Immature natural killer cell (primary cell): ENCODE results near the gene LAMB3. TPM values are rescaled to one million over a fixed set of nuclear protein-coding genes. Genes with fewer than 3 reads are reported as not detected.
"Not testable (repeated sequence)": the region's sequence is repeated elsewhere in the genome, so short reads cannot be mapped to it uniquely, and the experiment has no call there.

Experiments
- DNase-seq, 3 donors: peaks; one replicate each; pipeline ENCODE4 v3.0.0; 2022; ENCODE audit warnings: mixed read lengths in 1 of 3
- H3K27ac Mint-ChIP-seq, 6 donors: one replicate each; pipeline ENCODE4 v1.8.0; 2020; ENCODE audit warnings: mixed read lengths in 6 of 6, mild to moderate bottlenecking in 5 of 6, inconsistent platforms in 4 of 6, moderate library complexity in 3 of 6
- H3K27me3 Mint-ChIP-seq, 3 donors: one replicate each; pipeline ENCODE4 v1.8.0; 2020 to 2021; ENCODE audit warnings: low read depth in 3 of 3, mild to moderate bottlenecking in 3 of 3, mixed read lengths in 3 of 3, moderate library complexity in 3 of 3, inconsistent platforms in 1 of 3
- H3K36me3 Mint-ChIP-seq, 3 donors: one replicate each; pipeline ENCODE4 v1.8.0; 2020; ENCODE audit warnings: mixed read lengths in 3 of 3, inconsistent platforms in 2 of 3, mild to moderate bottlenecking in 2 of 3
- H3K4me1 Mint-ChIP-seq, 2 donors: one replicate each; pipeline ENCODE4 v1.8.0; 2020; ENCODE audit warnings: inconsistent platforms in 2 of 2, mild to moderate bottlenecking in 2 of 2, mixed read lengths in 2 of 2, moderate library complexity in 1 of 2
- H3K4me3 Mint-ChIP-seq, 5 donors: one replicate each; pipeline ENCODE4 v1.8.0; 2020; ENCODE audit warnings: mild to moderate bottlenecking in 5 of 5, mixed read lengths in 5 of 5, inconsistent platforms in 3 of 5, moderate library complexity in 3 of 5
- H3K9me3 Mint-ChIP-seq, 6 donors: one replicate each; pipeline ENCODE4 v1.8.0; 2020; ENCODE audit warnings: mild to moderate bottlenecking in 6 of 6, mixed read lengths in 6 of 6, inconsistent platforms in 4 of 6, moderate library complexity in 3 of 6
- polyA plus RNA-seq, 3 donors: library from polyadenylated mRNA; unstranded; fragments of 300-500 nt; fragmentation: Illumina TruSeq; gene quantifications; one replicate each; pipeline ENCODE4 v1.2.3, GENCODE V29; 2021

Gene LAMB3
- 1 to 10 TPM in 1 of 3 donors, under 1 TPM in 1, not detected in 1; 0.58 to 1.6 TPM for polyA plus RNA-seq

DNA sequence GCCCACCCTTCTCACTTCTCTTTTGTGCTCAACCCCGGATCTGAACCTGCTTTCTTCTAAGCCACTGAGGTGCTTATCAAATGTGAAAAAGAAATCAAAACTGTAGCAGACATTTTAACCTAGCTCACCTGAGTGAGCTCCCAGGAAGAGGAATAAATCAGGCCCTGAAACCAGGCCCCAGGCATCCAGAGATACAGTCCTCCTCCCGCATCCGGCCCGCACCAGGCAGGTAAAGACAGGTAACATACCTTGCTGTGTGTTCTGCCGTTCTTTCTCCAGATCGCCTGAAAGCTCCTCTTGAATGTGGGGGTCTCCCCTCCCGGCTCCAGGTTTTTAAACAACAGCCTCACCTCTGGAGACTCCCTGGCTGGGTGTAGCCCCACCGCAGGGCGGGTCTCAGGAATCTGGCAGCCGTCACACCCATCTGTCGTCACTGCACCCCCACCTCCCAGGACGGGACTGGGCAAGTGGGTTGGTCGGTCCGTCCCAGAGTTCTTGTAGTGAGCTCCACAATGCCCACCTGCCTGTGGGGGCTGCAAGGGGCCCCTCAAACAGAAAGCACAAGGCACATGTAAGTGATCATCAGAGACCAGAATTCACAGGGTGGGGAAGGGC, at the start of gene LAMB3:
TSS of gene LAMB3 (minus strand) at position 305 of the 615 bp plus-strand sequence. CDS start 1,481 bp downstream, outside the sequence.
- no peak for DNase-seq
- Mint-ChIP-seq H3K4me3 (no peak within 1 kb of the TSS), H3K4me1 (peaks cover 5 to 7% of the 10 kb centered on the region in 2 donors), H3K27me3 (peaks cover 0 to 2% (median 0%) of the 10 kb centered on the region in 3 donors), H3K36me3 (no peaks in the 10 kb centered on the region), H3K27ac (peak within 1 kb of the TSS in 2 of 6 donors; percentile 5 to 27), H3K9me3 (no peaks in the 10 kb centered on the region)

GRCh38 chr1:209700686-209701085, 48.5 kb upstream of the LAMB3 start:
- not testable (repeated sequence) for H3K27ac Mint-ChIP-seq, H3K27me3 Mint-ChIP-seq, H3K36me3 Mint-ChIP-seq, DNase-seq, H3K4me1 Mint-ChIP-seq, H3K4me3 Mint-ChIP-seq, H3K9me3 Mint-ChIP-seq

GRCh38 chr1:209697126-209697525, 44.9 kb upstream of the LAMB3 start:
- Mint-ChIP-seq H3K27me3 (peaks cover 0 to 4% (median 0%) of the 10 kb centered on the region in 3 donors), H3K4me1 (peaks cover 9 to 15% of the 10 kb centered on the region in 2 donors), H3K27ac (no peak overlapping the region), H3K36me3 (no peaks in the 10 kb centered on the region), H3K9me3 (no peaks in the 10 kb centered on the region), H3K4me3 (no peak overlapping the region)
- DNase-seq = no peak

GRCh38 chr1:209696673-209697072, 44.4 kb upstream of the LAMB3 start:
- DNase-seq = no peak
- Mint-ChIP-seq H3K4me1 (peaks cover 9 to 15% of the 10 kb centered on the region in 2 donors), H3K36me3 (no peaks in the 10 kb centered on the region), H3K27me3 (peaks cover 0 to 4% (median 0%) of the 10 kb centered on the region in 3 donors), H3K9me3 (no peaks in the 10 kb centered on the region), H3K27ac (no peak overlapping the region), H3K4me3 (no peak overlapping the region)

DNA sequence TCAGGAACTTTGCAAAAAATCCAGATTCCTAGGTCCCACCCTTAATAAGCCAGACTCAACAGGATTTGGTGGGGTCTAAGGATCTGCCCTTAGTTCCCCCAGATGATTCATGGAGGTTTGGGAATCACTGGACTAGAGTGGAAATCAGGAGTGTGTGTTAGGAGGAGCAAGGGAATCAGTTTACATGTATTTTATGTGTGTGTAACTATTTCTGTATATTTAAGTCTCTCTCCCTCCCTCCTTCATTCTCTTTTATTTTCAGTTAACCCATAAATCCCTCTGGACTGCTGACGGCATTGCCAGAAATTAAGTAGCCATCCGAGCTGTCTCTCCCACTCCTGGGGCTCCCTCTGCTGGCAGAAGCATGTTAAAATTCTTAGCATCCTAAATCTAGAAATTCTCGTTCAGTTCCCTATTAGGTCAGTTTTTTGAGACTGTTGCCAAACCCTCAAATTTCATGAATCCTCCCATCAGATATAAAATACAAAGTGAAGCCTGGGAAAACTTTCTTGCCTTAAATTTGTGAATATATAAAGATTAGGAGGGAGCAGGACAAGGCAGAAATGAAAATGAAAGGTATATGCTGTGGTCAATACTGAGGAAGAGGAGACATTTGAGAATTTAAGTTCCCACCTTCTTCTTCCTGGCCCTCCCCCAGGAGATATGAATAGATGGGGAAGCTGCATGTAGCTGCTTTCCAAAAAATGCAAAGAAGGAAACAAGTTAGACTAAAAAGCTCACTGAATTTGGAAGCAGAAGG, 40.7 kb upstream of the LAMB3 start:
- Mint-ChIP-seq H3K9me3 (no peaks in the 10 kb centered on the region), H3K4me1 (peaks cover 9 to 15% of the 10 kb centered on the region in 2 donors), H3K36me3 (peaks cover 0 to 4% (median 0%) of the 10 kb centered on the region in 3 donors), H3K27me3 (peaks cover 0 to 2% (median 0%) of the 10 kb centered on the region in 3 donors), H3K4me3 (peak overlapping the region in 1 of 5 donors; percentile 61), H3K27ac (no peak overlapping the region)
- DNase-seq = peak; percentile 29 to 48 (median 43)

- Mint-ChIP-seq H3K9me3 (no peaks in the 10 kb centered on the region), H3K4me1 (peaks cover 9 to 15% of the 10 kb centered on the region in 2 donors), H3K27ac (peak overlapping the region in 1 of 6 donors; percentile 27), H3K4me3 (no peak overlapping the region), H3K27me3 (peaks cover 0 to 2% (median 0%) of the 10 kb centered on the region in 3 donors), H3K36me3 (peaks cover 0 to 4% (median 0%) of the 10 kb centered on the region in 3 donors)
- DNase-seq = no peak
These were observed 40.1 kb upstream of the LAMB3 start for GRCh38 chr1:209692296-209692695.

DNA sequence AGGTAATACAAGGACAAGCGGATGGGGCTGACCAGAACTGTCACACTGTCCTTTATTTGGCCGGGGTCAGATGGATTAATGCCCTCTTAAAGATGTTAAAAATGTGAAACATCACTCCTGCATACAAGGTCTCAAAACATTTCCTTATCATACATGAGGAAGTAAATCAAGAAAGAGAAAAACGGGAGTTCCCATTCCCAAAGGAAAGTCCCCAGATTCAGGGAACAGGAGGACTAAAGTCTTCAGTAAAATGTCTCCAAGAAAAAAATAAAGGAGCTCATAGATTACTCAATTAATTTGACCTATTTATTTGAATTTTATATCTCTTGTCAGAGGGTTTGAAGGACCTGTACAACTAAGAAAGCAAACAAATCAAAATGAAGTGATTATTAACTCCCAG, 39.0 kb upstream of the LAMB3 start:
- no peaks in the 10 kb centered on the region for H3K9me3 Mint-ChIP-seq
- H3K27ac Mint-ChIP-seq = no peak overlapping the region
- no peak for DNase-seq
- no peak overlapping the region for H3K4me3 Mint-ChIP-seq
- peaks cover 0 to 4% (median 0%) of the 10 kb centered on the region in 3 donors for H3K36me3 Mint-ChIP-seq
- H3K4me1 Mint-ChIP-seq = peaks cover 11 to 19% of the 10 kb centered on the region in 2 donors
- H3K27me3 Mint-ChIP-seq = peaks cover 0 to 2% (median 0%) of the 10 kb centered on the region in 3 donors

DNA sequence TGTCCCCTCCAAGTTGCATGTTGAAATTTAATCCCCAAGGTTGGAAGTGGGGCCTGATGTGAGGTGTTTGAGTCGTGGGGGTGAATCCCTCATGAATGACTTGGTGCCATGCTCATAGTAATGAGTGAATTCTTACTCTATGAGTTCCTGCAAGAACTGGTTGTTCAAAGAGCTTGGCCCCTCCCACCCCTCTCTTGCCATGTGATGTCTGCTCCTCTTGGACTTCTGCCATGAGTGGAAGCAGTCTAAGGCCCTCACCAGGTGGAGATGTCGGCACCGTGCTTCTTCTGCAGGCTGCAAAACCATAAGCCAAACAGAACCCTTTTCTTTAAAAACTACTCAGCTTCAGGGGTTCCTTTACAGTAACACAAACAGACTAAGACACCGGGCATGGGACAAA, 37.3 kb upstream of the LAMB3 start:
- Mint-ChIP-seq H3K9me3 (no peaks in the 10 kb centered on the region), H3K27ac (no peak overlapping the region), H3K4me3 (no peak overlapping the region), H3K27me3 (no peaks in the 10 kb centered on the region), H3K36me3 (peaks cover 0 to 4% (median 0%) of the 10 kb centered on the region in 3 donors), H3K4me1 (peaks cover 23 to 32% of the 10 kb centered on the region in 2 donors)
- no peak for DNase-seq

DNA sequence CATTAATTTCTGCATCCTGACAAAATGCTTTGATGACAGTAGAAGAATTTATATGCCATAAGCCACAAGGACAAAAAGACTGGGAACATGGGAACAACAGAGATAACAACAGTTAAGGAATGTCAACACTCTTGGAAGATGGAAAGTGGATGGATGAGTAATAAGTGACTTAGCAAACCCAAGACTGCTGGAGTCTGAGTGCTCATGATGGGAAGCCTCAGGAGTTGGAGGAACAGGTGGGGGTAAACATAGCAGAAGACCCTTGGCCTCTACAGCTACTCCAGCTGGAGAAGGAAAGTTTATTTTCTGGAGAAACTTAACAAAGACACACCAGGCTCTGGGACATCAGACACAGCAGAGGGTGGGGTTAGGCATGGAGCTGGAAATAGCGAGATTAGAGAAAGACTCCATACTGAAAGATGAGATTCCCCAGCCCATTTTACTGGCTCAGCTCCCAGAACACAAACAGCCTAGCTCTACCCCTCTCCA, 36.6 kb upstream of the LAMB3 start:
- Mint-ChIP-seq H3K4me1 (peaks cover 20 to 29% of the 10 kb centered on the region in 2 donors), H3K4me3 (no peak overlapping the region), H3K9me3 (no peaks in the 10 kb centered on the region), H3K27me3 (no peaks in the 10 kb centered on the region), H3K36me3 (peaks cover 0 to 4% (median 0%) of the 10 kb centered on the region in 3 donors), H3K27ac (no peak overlapping the region)
- no peak for DNase-seq

- Mint-ChIP-seq H3K27me3 (peaks cover 0 to under 1% (median 0%) of the 10 kb centered on the region in 3 donors), H3K9me3 (no peaks in the 10 kb centered on the region), H3K4me1 (peaks cover 14 to 17% of the 10 kb centered on the region in 2 donors), H3K4me3 (no peak overlapping the region), H3K36me3 (peaks cover 0 to 4% (median 0%) of the 10 kb centered on the region in 3 donors), H3K27ac (no peak overlapping the region)
- no peak for DNase-seq
These were observed 34.1 kb upstream of the LAMB3 start for GRCh38 chr1:209686322-209686721.

DNA sequence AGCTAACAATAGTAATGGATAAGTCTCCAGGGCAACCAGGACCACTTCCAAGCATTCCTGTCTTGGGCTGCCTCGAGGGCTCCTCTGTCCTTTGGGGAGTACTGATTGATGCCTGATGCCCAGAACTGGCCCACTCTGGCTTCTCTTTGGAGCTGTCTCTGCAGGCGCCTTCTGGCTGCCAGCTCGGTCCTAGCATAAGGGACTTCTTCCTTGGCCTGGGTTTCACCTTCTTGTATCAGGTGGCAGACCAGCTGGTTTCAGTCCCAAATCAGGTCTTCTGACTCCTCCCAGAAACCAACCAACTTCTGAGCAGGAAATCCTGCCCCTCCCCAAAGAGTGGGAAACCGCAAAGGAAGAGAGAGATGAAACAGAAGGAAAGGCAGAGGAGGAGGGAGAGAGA, 33.6 kb upstream of the LAMB3 start:
- H3K4me1 Mint-ChIP-seq = peaks cover 14 to 17% of the 10 kb centered on the region in 2 donors
- H3K36me3 Mint-ChIP-seq = peaks cover 0 to 4% (median 0%) of the 10 kb centered on the region in 3 donors
- H3K27ac Mint-ChIP-seq = no peak overlapping the region
- peaks cover 0 to 3% (median 0%) of the 10 kb centered on the region in 3 donors for H3K27me3 Mint-ChIP-seq
- DNase-seq = no peak
- H3K4me3 Mint-ChIP-seq = peak overlapping the region in 2 of 5 donors; percentile 12 to 35
- H3K9me3 Mint-ChIP-seq = no peaks in the 10 kb centered on the region

- peaks cover 15 to 28% (median 21%) of the 10 kb centered on the region in 3 donors for H3K27me3 Mint-ChIP-seq
- H3K9me3 Mint-ChIP-seq = no peaks in the 10 kb centered on the region
- H3K4me1 Mint-ChIP-seq = peaks cover 7 to 18% of the 10 kb centered on the region in 2 donors
- DNase-seq = no peak
- peaks cover 0 to 4% (median 0%) of the 10 kb centered on the region in 3 donors for H3K36me3 Mint-ChIP-seq
- H3K27ac Mint-ChIP-seq = no peak overlapping the region
- H3K4me3 Mint-ChIP-seq = no peak overlapping the region
These were observed 26.8 kb upstream of the LAMB3 start for GRCh38 chr1:209678981-209679539.

DNA sequence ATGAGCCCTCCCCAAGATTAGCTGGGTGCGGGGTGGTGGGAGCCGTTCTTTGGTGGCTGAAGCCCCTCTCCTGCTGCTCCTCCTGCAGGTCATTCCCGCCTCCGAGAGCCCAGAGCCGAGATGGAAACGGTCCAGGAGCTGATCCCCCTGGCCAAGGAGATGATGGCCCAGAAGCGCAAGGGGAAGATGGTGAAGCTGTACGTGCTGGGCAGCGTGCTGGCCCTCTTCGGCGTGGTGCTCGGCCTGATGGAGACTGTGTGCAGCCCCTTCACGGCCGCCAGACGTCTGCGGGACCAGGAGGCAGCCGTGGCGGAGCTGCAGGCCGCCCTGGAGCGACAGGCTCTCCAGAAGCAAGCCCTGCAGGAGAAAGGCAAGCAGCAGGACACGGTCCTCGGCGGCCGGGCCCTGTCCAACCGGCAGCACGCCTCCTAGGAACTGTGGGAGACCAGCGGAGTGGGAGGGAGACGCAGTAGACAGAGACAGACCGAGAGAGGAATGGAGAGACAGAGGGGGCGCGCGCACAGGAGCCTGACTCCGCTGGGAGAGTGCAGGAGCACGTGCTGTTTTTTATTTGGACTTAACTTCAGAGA, 23.4 kb upstream of the LAMB3 start:
- H3K9me3 Mint-ChIP-seq = no peaks in the 10 kb centered on the region
- H3K27me3 Mint-ChIP-seq = peaks cover 17 to 28% (median 23%) of the 10 kb centered on the region in 3 donors
- H3K27ac Mint-ChIP-seq = no peak overlapping the region
- peaks cover 15 to 18% of the 10 kb centered on the region in 2 donors for H3K4me1 Mint-ChIP-seq
- no peak for DNase-seq
- H3K36me3 Mint-ChIP-seq = peaks cover 0 to 4% (median 0%) of the 10 kb centered on the region in 3 donors
- peak overlapping the region; percentile 11 to 65 (median 36) for H3K4me3 Mint-ChIP-seq
